ENCODE results near the gene MTRF1. TPM values are rescaled to one million over a fixed set of nuclear protein-coding genes. Genes with fewer than 3 reads are reported as not detected.

Gene MTRF1
- total and polyA plus RNA-seq, 2 of the 4 experiments (the other 2 are of a cell fraction): 9.7 to 12.4 TPM

- CTCF ChIA-PET: no interaction called here
- no TSS peak for BruUV-seq (replicated peaks)
- Histone ChIP-seq H2BK120ac (ENCODE audit: low read depth, low read length) (no peak overlapping the region), H2BK15ac (ENCODE audit: low read depth, low read length) (no peak overlapping the region), H2AK9ac (replicated peaks; ENCODE audit: low read depth, low read length, poor library complexity) (no peak overlapping the region), H3K27ac (ENCODE audit: insufficient read depth, low read length) (no peak overlapping the region), H3K9me3 (ENCODE audit: control insufficient read depth, insufficient read depth, low read length) (no peaks in the 10 kb centered on the region), H4K8ac (ENCODE audit: low read depth in 2 of 2, low read length in 2 of 2) (no peak overlapping the region), H3K18ac (ENCODE audit: low read depth, low read length) (no peak overlapping the region), H4K5ac (ENCODE audit: low read depth, low read length) (no peak overlapping the region), H2BK5ac (ENCODE audit: low read depth, low read length, poor library complexity, severe bottlenecking) (no peak overlapping the region), H2AK5ac (ENCODE audit: low read depth, low read length) (no peak overlapping the region), H3K23ac (ENCODE audit: low read depth, low read length) (no peak overlapping the region), H3K36me3 (ENCODE audit: control insufficient read depth, insufficient read depth, low read length) (no peaks in the 10 kb centered on the region), H3K9me1 (ENCODE audit: insufficient read depth, low read length) (no peaks in the 10 kb centered on the region), H3K4me1 (ENCODE audit: control insufficient read depth, insufficient read depth, low read length) (no peaks in the 10 kb centered on the region), H3K56ac (ENCODE audit: extremely low read depth, insufficient read depth, low read length) (no peak overlapping the region), H2AFZ (replicated peaks; ENCODE audit: low read length, poor library complexity) (no peak overlapping the region), H4K91ac (ENCODE audit: insufficient read depth, low read depth, low read length) (no peak overlapping the region), H4K20me1 (ENCODE audit: insufficient read depth, low read length) (no peaks in the 10 kb centered on the region), H3K79me1 (ENCODE audit: low read depth in 1 of 2, low read length in 2 of 2) (no peaks in the 10 kb centered on the region), H3K27me3 (ENCODE audit: control insufficient read depth, insufficient read depth, low read length) (no peaks in the 10 kb centered on the region), H3K14ac (replicated peaks; ENCODE audit: low read depth, low read length) (no peak overlapping the region), H3K9ac (ENCODE audit: low read depth, low read length) (no peak overlapping the region), H3K4ac (ENCODE audit: low read depth, low read length) (no peak overlapping the region), H2BK20ac (ENCODE audit: low read depth, low read length) (no peak overlapping the region), H3K4me2 (ENCODE audit: low read depth, low read length) (no peak overlapping the region), H3K4me3 (ENCODE audit: insufficient read depth, low read depth, low read length) (no peak overlapping the region)
- in situ Hi-C loops (cut with MboI; ENCODE audit: low sequenced_read_pairs): no loop called here
- TF ChIP-seq SMC3 (IDR thresholded peaks at IDR 0.05; ENCODE audit: low read depth, low read length) (no peak), FOS (IDR thresholded peaks at IDR 0.05; ENCODE audit: low read depth, low read length) (no peak), BHLHE40 (IDR thresholded peaks at IDR 0.05; ENCODE audit: low read depth, low read length) (no peak), CTCF (conservative IDR thresholded peaks at IDR 0.05; ENCODE audit: low read depth, low read length) (no peak), RAD21 (IDR thresholded peaks at IDR 0.05; ENCODE audit: low read length) (no peak), CEBPB (IDR thresholded peaks at IDR 0.05; ENCODE audit: low read depth, low read length) (no peak), RFX5 (IDR thresholded peaks at IDR 0.05; ENCODE audit: low read depth, low read length) (no peak), USF2 (IDR thresholded peaks at IDR 0.05; ENCODE audit: low read depth, low read length) (no peak), POLR2A (IDR thresholded peaks at IDR 0.05; ENCODE audit: low read depth, low read length) (no peak), RCOR1 (IDR thresholded peaks at IDR 0.05; ENCODE audit: insufficient replicate concordance, low read length) (no peak), ELK1 (IDR thresholded peaks at IDR 0.05; ENCODE audit: borderline replicate concordance, low read depth, low read length) (no peak), MAZ (IDR thresholded peaks at IDR 0.05; ENCODE audit: borderline replicate concordance, low read depth, low read length) (no peak), MXI1 (IDR thresholded peaks at IDR 0.05; ENCODE audit: borderline replicate concordance, low read depth, low read length) (no peak), MAFK (IDR thresholded peaks at IDR 0.05; ENCODE audit: low read depth, low read length) (no peak), CHD1 (IDR thresholded peaks at IDR 0.05; ENCODE audit: low read depth, low read length) (no peak), NFE2L2 (IDR thresholded peaks at IDR 0.05; ENCODE audit: low read depth, low read length) (no peak)
- dilution Hi-C loops (cut with HindIII; ENCODE audit: low sequenced_read_pairs, unreplicated experiment): no loop called here
- DNase-seq: no peak
- 100% methylated on average over 1 of the region's 4 CpGs; no CpG with 5 or more reads in 1 of the 2 experiments for WGBS, 2 experiments (ENCODE audit: extremely low coverage in 2 of 2, insufficient read length in 1 of 2)
- ATAC-seq (ENCODE audit: low read depth): no peak
- intact Hi-C loops (cut with micrococcal nuclease): no loop called here
- POLR2A ChIA-PET (ENCODE audit: unreplicated experiment): no interaction called here
Observed at GRCh38 chr13:41200126-41200525, 63.2 kb downstream of the MTRF1 start.

All from IMR-90 (cell line).